Gastroesophageal sphincter (tissue), 4 donors: ENCODE measurements around the gene POLDIP2. TPM values are rescaled to one million over a fixed set of nuclear protein-coding genes. Genes with fewer than 3 reads are reported as not detected.

Experiments
- ATAC-seq: fragments of 150-250 bp; one replicate; pipeline ENCODE4 v1.9.1; 2016; ENCODE audit warnings: mild to moderate bottlenecking, moderate library complexity
- H3K27ac ChIP-seq, 4 donors: fragments of 200-600 bp; sonication (generic) in 3 of 4; 1 replicate in 3 of 4; 2 replicates in 1 of 4; pipeline ENCODE4 v1.5.1; 2016 to 2019
- H3K27me3 ChIP-seq: fragments of 200-600 bp; sonication (generic); one replicate; pipeline ENCODE4 v1.5.1; 2019
- H3K36me3 ChIP-seq, 2 donors: fragments of 200-600 bp; sonication (generic); one replicate each; pipeline ENCODE4 v1.5.1; 2019; ENCODE audit warnings: control low read depth in 1 of 2
- H3K4me1 ChIP-seq, 3 donors: fragments of 200-600 bp; sonication (generic); 1 replicate in 2 of 3; 2 replicates in 1 of 3; pipeline ENCODE4 v1.5.1; 2016 to 2019; ENCODE audit warnings: control low read depth in 2 of 3
- H3K4me3 ChIP-seq, 2 donors: fragments of 200-600 bp; sonication (generic); one replicate each; pipeline ENCODE4 v1.5.1; 2019; ENCODE audit warnings: mild to moderate bottlenecking in 1 of 2, moderate library complexity in 1 of 2
- H3K9me3 ChIP-seq, 3 donors: fragments of 200-600 bp; sonication (generic); one replicate each; pipeline ENCODE4 v1.5.1; 2017 to 2019; ENCODE audit warnings: control low read depth in 2 of 3
- CTCF ChIP-seq, 4 experiments: fragments of 200-600 bp in 2 of 4; fragments of 450-650 bp in 2 of 4; sonication (generic) in 1 of 4; IDR thresholded peaks; one replicate each; pipeline ENCODE4 v1.5.1; 2017 to 2019; ENCODE audit warnings: antibody characterized with exemption in 4 of 4, mild to moderate bottlenecking in 2 of 4, moderate library complexity in 2 of 4
- EP300 ChIP-seq: sonication (generic); formaldehyde crosslinking; IDR thresholded peaks from one replicate; pipeline ENCODE4 v1.6.1; 2017; ENCODE audit warnings: antibody characterized with exemption, mild to moderate bottlenecking
- POLR2A ChIP-seq, 2 donors: fragments of 450-650 bp; IDR thresholded peaks; one replicate each; pipeline ENCODE4 v1.6.1; 2017; ENCODE audit warnings: antibody characterized with exemption in 2 of 2, mild to moderate bottlenecking in 2 of 2, moderate library complexity in 1 of 2
- POLR2AphosphoS5 ChIP-seq: sonication (generic); formaldehyde crosslinking; IDR thresholded peaks from one replicate; pipeline ENCODE4 v1.6.1; 2017; ENCODE audit warnings: antibody characterized with exemption
- WGBS, 2 donors: methylation state at CpG; one replicate each; pipeline ENCODE4 v1.1.5; 2018; ENCODE audit warnings: low coverage in 1 of 2; 5-methylcytosine and 5-hydroxymethylcytosine counted together
- total RNA-seq, 4 donors: library from RNA; depleted of rRNA; stranded (reverse); fragments of >200 nt; gene quantifications; one replicate each; pipeline ENCODE4 v1.1.0, GENCODE V29; 2016

Gene POLDIP2
- total RNA-seq, 4 donors from 2014 or later: 71.1 to 108 (median 77.8) TPM

GRCh38 chr17:28346746-28347246 lies 10.5 kb downstream of the POLDIP2 start:
- Histone ChIP-seq H3K36me3 (peaks cover 0 to 99% of the 10 kb centered on the region in 2 donors), H3K4me1 (peaks cover 0 to 16% (median 0%) of the 10 kb centered on the region in 3 donors), H3K4me3 (no peak overlapping the region), H3K27me3 (no peaks in the 10 kb centered on the region), H3K9me3 (no peaks in the 10 kb centered on the region), H3K27ac (peak overlapping the region in 2 of 4 donors; percentile 20 to 29)
- TF ChIP-seq POLR2AphosphoS5: no peak
- peak in 1 of 4 experiments; percentile 17 for TF ChIP-seq CTCF (IDR thresholded peaks at IDR 0.05)
- no peak for ATAC-seq
- WGBS, 2 donors: 66 to 69% methylated on average over 2 to 7 of the region's 7 CpGs

- H3K27ac ChIP-seq: peak overlapping the region in 1 of 4 donors; percentile 20
- no peak for ATAC-seq
- peaks cover 0 to 99% of the 10 kb centered on the region in 2 donors for H3K36me3 ChIP-seq
- H3K9me3 ChIP-seq: no peaks in the 10 kb centered on the region
- H3K27me3 ChIP-seq: no peaks in the 10 kb centered on the region
- H3K4me3 ChIP-seq: no peak overlapping the region
- WGBS, 2 donors: 54 to 71% methylated on average over 1 to 2 of the region's 2 CpGs
- H3K4me1 ChIP-seq: peaks cover 0 to 16% (median 0%) of the 10 kb centered on the region in 3 donors
- TF ChIP-seq CTCF (IDR thresholded peaks at IDR 0.05) (no peak), POLR2AphosphoS5 (no peak), EP300 (no peak), POLR2A (IDR thresholded peaks at IDR 0.05) (no peak)
Observed at GRCh38 chr17:28346199-28346580, 11.1 kb downstream of the POLDIP2 start.

- Histone ChIP-seq H3K4me1 (peaks cover 0 to 16% (median 0%) of the 10 kb centered on the region in 3 donors), H3K27ac (no peak overlapping the region), H3K27me3 (no peaks in the 10 kb centered on the region), H3K36me3 (peaks cover 0 to 99% of the 10 kb centered on the region in 2 donors), H3K4me3 (no peak overlapping the region), H3K9me3 (no peaks in the 10 kb centered on the region)
- TF ChIP-seq POLR2A (IDR thresholded peaks at IDR 0.05) (no peak), POLR2AphosphoS5 (no peak), EP300 (no peak), CTCF (IDR thresholded peaks at IDR 0.05) (no peak)
- no peak for ATAC-seq
- WGBS, 2 donors: 65% methylated on average over 4 to 7 of the region's 13 CpGs
Observed at GRCh38 chr17:28345419-28346198, 11.7 kb downstream of the POLDIP2 start.

- H3K4me1 ChIP-seq: peaks cover 0 to 23% (median 0%) of the 10 kb centered on the region in 3 donors
- WGBS, 2 donors: 89% methylated on average over 5 of the region's 19 CpGs; no CpG with 5 or more reads in 1 of the 2 donors
- H3K36me3 ChIP-seq: peaks cover 0 to 99% of the 10 kb centered on the region in 2 donors
- H3K27ac ChIP-seq: no peak overlapping the region
- H3K4me3 ChIP-seq: no peak overlapping the region
- ATAC-seq: no peak
- H3K27me3 ChIP-seq: no peaks in the 10 kb centered on the region
- TF ChIP-seq POLR2AphosphoS5 (no peak), CTCF (IDR thresholded peaks at IDR 0.05) (no peak), EP300 (no peak), POLR2A (IDR thresholded peaks at IDR 0.05) (no peak)
- H3K9me3 ChIP-seq: no peaks in the 10 kb centered on the region
Observed at GRCh38 chr17:28344435-28344901, 12.9 kb downstream of the POLDIP2 start.
